HepG2 (cell line): ENCODE measurements around the gene TREML4. TPM values are rescaled to one million over a fixed set of nuclear protein-coding genes. Genes with fewer than 3 reads are reported as not detected.

Source experiments
- ELF1 ChIP-seq: sonication (generic); formaldehyde crosslinking; IDR thresholded peaks from 2 replicates; pipeline ENCODE4 v1.4.0; 2020; ENCODE audit warnings: missing genetic modification reagents
- HNRNPH1 ChIP-seq: fragments of 200-400 bp; formaldehyde crosslinking; optimal IDR thresholded peaks from 2 replicates; pipeline ENCODE3; 2017; ENCODE audit warnings: mild to moderate bottlenecking, low read depth, low read length
- JARID2 ChIP-seq: sonication (generic); formaldehyde crosslinking; IDR thresholded peaks from 2 replicates; pipeline ENCODE4 v1.8.1; 2023; ENCODE audit warnings: missing genetic modification reagents, inconsistent platforms; ENCODE audit not compliant: insufficient replicate concordance
- NFKBIZ ChIP-seq: IDR thresholded peaks from 2 replicates; pipeline ENCODE4 v1.6.1; 2018; ENCODE audit warnings: missing genetic modification reagents, missing compliant biosample characterization
- NR3C1 ChIP-seq: sonication (generic); formaldehyde crosslinking; IDR thresholded peaks from 2 replicates; pipeline ENCODE4 v1.4.0; 2020; ENCODE audit warnings: missing genetic modification reagents
- RBM22 ChIP-seq: fragments of 200-400 bp; formaldehyde crosslinking; optimal IDR thresholded peaks from 2 replicates; pipeline ENCODE3; 2017; ENCODE audit warnings: mild to moderate bottlenecking, low read length, moderate library complexity
- RXRB ChIP-seq: IDR thresholded peaks from 2 replicates; pipeline ENCODE4 v1.6.1; 2016; ENCODE audit warnings: borderline replicate concordance, missing genetic modification reagents, missing compliant biosample characterization
- SRSF1 ChIP-seq: fragments of 200-400 bp; formaldehyde crosslinking; optimal IDR thresholded peaks from 2 replicates; pipeline ENCODE3; 2017; ENCODE audit warnings: mild to moderate bottlenecking, low read depth, low read length, moderate library complexity
- U2AF1 ChIP-seq: fragments of 200-400 bp; formaldehyde crosslinking; optimal IDR thresholded peaks from 2 replicates; pipeline ENCODE3; 2017; ENCODE audit warnings: mild to moderate bottlenecking, low read depth, low read length
- ZBTB8A ChIP-seq: sonication (generic); formaldehyde crosslinking; IDR thresholded peaks from 2 replicates; pipeline ENCODE4 v1.4.0; 2020; ENCODE audit warnings: mild to moderate bottlenecking, low read depth, missing genetic modification reagents, borderline replicate concordance
- ZMYM3 ChIP-seq: sonication (generic); formaldehyde crosslinking; IDR thresholded peaks from 2 replicates; pipeline ENCODE4 v1.5.1; 2020; ENCODE audit warnings: mild to moderate bottlenecking, missing genetic modification reagents
- ZNF121 ChIP-seq: sonication (generic); formaldehyde crosslinking; IDR thresholded peaks from 2 replicates; pipeline ENCODE4 v1.5.0; 2020; ENCODE audit warnings: mild to moderate bottlenecking, missing genetic modification reagents
- ZNF335 ChIP-seq: sonication (generic); formaldehyde crosslinking; IDR thresholded peaks from 2 replicates; pipeline ENCODE4 v1.4.0; 2020; ENCODE audit warnings: missing genetic modification reagents
- ZNF687 ChIP-seq: sonication (generic); formaldehyde crosslinking; IDR thresholded peaks from 2 replicates; pipeline ENCODE4 v1.5.1; 2020; ENCODE audit warnings: mild to moderate bottlenecking, missing genetic modification reagents, moderate library complexity
- ZNF891 ChIP-seq: sonication (generic); formaldehyde crosslinking; IDR thresholded peaks from 2 replicates; pipeline ENCODE4 v1.5.0; 2020; ENCODE audit warnings: mild to moderate bottlenecking, missing genetic modification reagents
- ZSCAN31 ChIP-seq: sonication (generic); formaldehyde crosslinking; IDR thresholded peaks from 2 replicates; pipeline ENCODE4 v1.5.0; 2020; ENCODE audit warnings: low read depth, mild to moderate bottlenecking, missing genetic modification reagents
- polyA plus RNA-seq, 8 experiments: library from polyadenylated mRNA; depleted of rRNA in 3 of 8; stranded (reverse) in 7 of 8; unstranded in 1 of 8; fragments of >200 nt; fragmentation: Illumina TruSeq in 4 of 8; extraction: Trizol in 4 of 8; gene quantifications; 2 replicates each; pipeline versions ENCODE4 v1.2.1 to v1.2.3, GENCODE V29; 2011 to 2016; ENCODE audit warnings: low read depth in 4 of 8, missing spikeins in 1 of 8, mixed read lengths in 1 of 8; ENCODE audit not compliant: insufficient read depth in 1 of 8
- total RNA-seq, 5 experiments: library from RNA; depleted of rRNA; stranded (reverse); fragments of >200 nt; fragmentation: Illumina TruSeq; extraction: Trizol; gene quantifications; 2 replicates each; pipeline ENCODE4 v1.2.3, GENCODE V29; 2016; ENCODE audit warnings: low read depth in 1 of 5
- TF ChIP-seq, protein P1 (sequence below): sonication (generic); formaldehyde crosslinking; IDR thresholded peaks from 2 replicates; pipeline ENCODE4 v1.4.0; 2020; ENCODE audit warnings: missing genetic modification reagents
- TF ChIP-seq, protein P2 (sequence below): sonication (generic); formaldehyde crosslinking; IDR thresholded peaks from 2 replicates; pipeline ENCODE4 v1.8.1; 2023; ENCODE audit warnings: mild to moderate bottlenecking, missing genetic modification reagents, borderline replicate concordance
- TF ChIP-seq, protein P3 (sequence below): sonication (generic); formaldehyde crosslinking; IDR thresholded peaks from 2 replicates; pipeline ENCODE4 v1.4.0; 2020; ENCODE audit warnings: mild to moderate bottlenecking, missing genetic modification reagents
- TF ChIP-seq, protein P4 (sequence below): sonication (generic); formaldehyde crosslinking; IDR thresholded peaks from 2 replicates; pipeline ENCODE4 v1.4.0; 2020; ENCODE audit warnings: mild to moderate bottlenecking, missing genetic modification reagents

Gene TREML4
- total and polyA plus RNA-seq, 2 of the 13 experiments (the other 11 are each of a cell fraction or from before 2014, with no cell fraction given): not detected

GRCh38 chr6:41278699-41279405 is 50.7 kb downstream of the TREML4 start (continued):
- TF ChIP-seq, protein P1, sequence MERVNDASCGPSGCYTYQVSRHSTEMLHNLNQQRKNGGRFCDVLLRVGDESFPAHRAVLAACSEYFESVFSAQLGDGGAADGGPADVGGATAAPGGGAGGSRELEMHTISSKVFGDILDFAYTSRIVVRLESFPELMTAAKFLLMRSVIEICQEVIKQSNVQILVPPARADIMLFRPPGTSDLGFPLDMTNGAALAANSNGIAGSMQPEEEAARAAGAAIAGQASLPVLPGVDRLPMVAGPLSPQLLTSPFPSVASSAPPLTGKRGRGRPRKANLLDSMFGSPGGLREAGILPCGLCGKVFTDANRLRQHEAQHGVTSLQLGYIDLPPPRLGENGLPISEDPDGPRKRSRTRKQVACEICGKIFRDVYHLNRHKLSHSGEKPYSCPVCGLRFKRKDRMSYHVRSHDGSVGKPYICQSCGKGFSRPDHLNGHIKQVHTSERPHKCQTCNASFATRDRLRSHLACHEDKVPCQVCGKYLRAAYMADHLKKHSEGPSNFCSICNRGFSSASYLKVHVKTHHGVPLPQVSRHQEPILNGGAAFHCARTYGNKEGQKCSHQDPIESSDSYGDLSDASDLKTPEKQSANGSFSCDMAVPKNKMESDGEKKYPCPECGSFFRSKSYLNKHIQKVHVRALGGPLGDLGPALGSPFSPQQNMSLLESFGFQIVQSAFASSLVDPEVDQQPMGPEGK (CRISPR knock-in tag): peak; percentile 48
- TF ChIP-seq, protein P2, sequence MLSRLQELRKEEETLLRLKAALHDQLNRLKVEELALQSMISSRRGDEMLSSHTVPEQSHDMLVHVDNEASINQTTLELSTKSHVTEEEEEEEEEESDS (CRISPR knock-in tag): 0 out of 2 replicates have a peak, but pooled peaks have one; percentile 26
- TF ChIP-seq RBM22 (no peak), NR3C1 (no peak), ZMYM3 (CRISPR knock-in tag) (no peak), ZNF891 (CRISPR knock-in tag) (no peak), ZSCAN31 (CRISPR knock-in tag) (no peak), RXRB (CRISPR knock-in tag) (no peak), ELF1 (no peak), ZBTB8A (CRISPR knock-in tag) (no peak), JARID2 (CRISPR knock-in tag) (peak; percentile 31), ZNF335 (CRISPR knock-in tag) (no peak), NFKBIZ (CRISPR knock-in tag) (no peak), ZNF687 (no peak), ZNF121 (no peak), U2AF1 (no peak), SRSF1 (no peak), HNRNPH1 (no peak)
- TF ChIP-seq, protein P3, sequence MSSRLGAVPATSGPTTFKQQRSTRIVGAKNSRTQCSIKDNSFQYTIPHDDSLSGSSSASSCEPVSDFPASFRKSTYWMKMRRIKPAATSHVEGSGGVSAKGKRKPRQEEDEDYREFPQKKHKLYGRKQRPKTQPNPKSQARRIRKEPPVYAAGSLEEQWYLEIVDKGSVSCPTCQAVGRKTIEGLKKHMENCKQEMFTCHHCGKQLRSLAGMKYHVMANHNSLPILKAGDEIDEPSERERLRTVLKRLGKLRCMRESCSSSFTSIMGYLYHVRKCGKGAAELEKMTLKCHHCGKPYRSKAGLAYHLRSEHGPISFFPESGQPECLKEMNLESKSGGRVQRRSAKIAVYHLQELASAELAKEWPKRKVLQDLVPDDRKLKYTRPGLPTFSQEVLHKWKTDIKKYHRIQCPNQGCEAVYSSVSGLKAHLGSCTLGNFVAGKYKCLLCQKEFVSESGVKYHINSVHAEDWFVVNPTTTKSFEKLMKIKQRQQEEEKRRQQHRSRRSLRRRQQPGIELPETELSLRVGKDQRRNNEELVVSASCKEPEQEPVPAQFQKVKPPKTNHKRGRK (CRISPR knock-in tag): no peak
- TF ChIP-seq, protein P4, sequence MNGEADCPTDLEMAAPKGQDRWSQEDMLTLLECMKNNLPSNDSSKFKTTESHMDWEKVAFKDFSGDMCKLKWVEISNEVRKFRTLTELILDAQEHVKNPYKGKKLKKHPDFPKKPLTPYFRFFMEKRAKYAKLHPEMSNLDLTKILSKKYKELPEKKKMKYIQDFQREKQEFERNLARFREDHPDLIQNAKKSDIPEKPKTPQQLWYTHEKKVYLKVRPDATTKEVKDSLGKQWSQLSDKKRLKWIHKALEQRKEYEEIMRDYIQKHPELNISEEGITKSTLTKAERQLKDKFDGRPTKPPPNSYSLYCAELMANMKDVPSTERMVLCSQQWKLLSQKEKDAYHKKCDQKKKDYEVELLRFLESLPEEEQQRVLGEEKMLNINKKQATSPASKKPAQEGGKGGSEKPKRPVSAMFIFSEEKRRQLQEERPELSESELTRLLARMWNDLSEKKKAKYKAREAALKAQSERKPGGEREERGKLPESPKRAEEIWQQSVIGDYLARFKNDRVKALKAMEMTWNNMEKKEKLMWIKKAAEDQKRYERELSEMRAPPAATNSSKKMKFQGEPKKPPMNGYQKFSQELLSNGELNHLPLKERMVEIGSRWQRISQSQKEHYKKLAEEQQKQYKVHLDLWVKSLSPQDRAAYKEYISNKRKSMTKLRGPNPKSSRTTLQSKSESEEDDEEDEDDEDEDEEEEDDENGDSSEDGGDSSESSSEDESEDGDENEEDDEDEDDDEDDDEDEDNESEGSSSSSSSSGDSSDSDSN (CRISPR knock-in tag): no peak
